ENCODE results near the gene PLA2G5.
"Not testable (repeated sequence)": the region's sequence is repeated elsewhere in the genome, so short reads cannot be mapped to it uniquely, and the experiment has no call there.

Gene PLA2G5

GRCh38 chr1:20051218-20051829 lies 18.7 kb upstream of the PLA2G5 start:
- no peak for TF ChIP-seq CTCF (IDR thresholded peaks at IDR 0.05; ENCODE audit: low read depth, low read length)

GRCh38 chr1:20052386-20052785 lies 17.6 kb upstream of the PLA2G5 start:
- H3K4me3 ChIP-seq (ENCODE audit: low read depth, low read length): no peak overlapping the region
- TF ChIP-seq CTCF (IDR thresholded peaks at IDR 0.05; ENCODE audit: low read depth, low read length): no peak

More at GRCh38 chr1:20051218-20051829, 18.7 kb upstream of the PLA2G5 start:
- H3K4me3 ChIP-seq (ENCODE audit: low read depth, low read length): no peak overlapping the region

DNA sequence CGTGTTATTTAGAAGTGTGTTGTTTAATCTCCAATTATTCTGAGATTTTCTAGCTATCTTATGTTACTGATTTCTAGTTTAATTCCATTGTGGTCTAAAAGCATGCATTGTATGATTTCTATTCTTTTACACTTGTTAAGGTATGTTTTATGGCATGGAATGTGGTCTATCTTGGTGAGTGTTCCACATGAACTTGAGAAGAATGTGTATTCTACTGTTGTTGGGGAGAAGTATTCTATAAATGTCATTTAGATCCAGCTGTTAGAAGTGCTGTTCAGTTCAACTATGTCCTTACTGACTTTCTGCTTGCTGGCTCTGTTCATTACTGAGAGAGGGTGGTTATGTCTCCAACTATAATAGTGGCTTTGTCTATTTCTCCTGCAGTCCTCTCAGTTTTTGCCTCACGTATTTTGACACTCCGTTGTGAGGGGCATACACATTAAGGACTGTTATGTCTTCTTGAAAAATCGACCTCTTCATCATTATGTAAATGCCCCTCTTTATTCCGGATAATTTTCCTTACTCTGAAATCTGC lies 12.0 kb upstream of the PLA2G5 start:
- TF ChIP-seq CTCF (IDR thresholded peaks at IDR 0.05; ENCODE audit: low read depth, low read length): no peak
- no peak overlapping the region for H3K4me3 ChIP-seq (ENCODE audit: low read depth, low read length)

DNA sequence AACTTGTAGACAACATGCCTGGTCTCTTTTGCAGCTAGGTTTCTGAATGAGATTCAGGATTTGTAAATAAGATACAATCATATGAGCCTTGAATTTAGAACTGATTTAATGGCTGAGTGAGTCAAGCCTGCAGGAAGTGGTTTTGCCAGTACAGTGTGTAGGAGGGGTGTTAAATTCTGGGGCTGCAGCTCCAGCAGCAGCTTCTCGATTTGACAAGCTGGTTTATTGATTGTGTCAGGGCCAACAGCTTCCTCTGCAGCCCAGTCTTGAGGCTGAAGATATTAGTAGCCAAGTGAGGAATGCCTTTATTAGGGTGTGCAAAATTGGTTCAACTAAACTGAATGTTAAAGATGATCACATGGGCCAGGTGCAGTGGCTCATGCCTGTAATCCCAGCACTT lies 11.5 kb upstream of the PLA2G5 start:
- no peak for TF ChIP-seq CTCF (IDR thresholded peaks at IDR 0.05; ENCODE audit: low read depth, low read length)
- no peak overlapping the region for H3K4me3 ChIP-seq (ENCODE audit: low read depth, low read length)

DNA sequence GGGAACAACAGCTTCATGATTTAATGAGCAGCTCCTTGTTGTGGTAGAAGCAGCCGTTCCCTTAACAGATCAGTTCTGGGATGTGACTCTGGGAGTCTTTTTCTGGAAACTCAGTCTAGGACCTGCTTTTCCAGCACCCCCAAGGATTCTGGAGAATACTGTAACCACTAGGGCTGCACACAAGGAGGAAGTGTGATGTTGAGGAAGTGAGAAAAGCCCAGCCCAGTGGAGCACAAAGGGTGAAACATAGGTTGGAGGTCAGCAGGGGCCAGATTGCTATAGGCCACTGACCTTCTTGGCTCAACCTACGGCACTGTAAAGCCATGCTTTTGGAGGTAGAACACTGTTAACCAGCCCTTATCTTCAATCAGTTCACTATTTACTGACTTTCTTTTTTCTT lies 10.1 kb upstream of the PLA2G5 start:
- no peak overlapping the region for H3K4me3 ChIP-seq (ENCODE audit: low read depth, low read length)
- no peak for TF ChIP-seq CTCF (IDR thresholded peaks at IDR 0.05; ENCODE audit: low read depth, low read length)

- not testable (repeated sequence) for H3K4me3 ChIP-seq (ENCODE audit: low read depth, low read length)
These were observed 9.2 kb upstream of the PLA2G5 start for GRCh38 chr1:20060791-20061190.

DNA sequence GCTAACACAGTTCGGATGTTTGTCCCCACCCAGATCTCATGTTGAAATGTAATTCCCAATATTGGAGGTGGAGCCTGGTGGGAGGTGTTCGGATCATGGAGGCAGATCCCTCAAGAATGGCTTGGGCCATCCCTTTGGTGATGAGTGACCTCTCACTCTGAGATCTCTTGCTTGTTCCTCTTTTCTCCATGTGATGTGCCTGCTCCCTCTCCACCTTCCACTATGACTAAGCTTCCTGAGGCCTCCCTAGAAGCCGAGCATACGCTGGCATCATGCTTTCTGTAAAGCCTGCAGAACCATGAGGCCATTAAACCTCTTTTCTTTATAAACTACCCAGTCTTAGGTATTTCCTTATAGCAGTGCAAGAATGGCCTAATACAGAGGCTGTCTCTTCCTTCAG lies 8.1 kb upstream of the PLA2G5 start:
- no peak for TF ChIP-seq CTCF (IDR thresholded peaks at IDR 0.05; ENCODE audit: low read depth, low read length)
- no peak overlapping the region for H3K4me3 ChIP-seq (ENCODE audit: low read depth, low read length)

DNA sequence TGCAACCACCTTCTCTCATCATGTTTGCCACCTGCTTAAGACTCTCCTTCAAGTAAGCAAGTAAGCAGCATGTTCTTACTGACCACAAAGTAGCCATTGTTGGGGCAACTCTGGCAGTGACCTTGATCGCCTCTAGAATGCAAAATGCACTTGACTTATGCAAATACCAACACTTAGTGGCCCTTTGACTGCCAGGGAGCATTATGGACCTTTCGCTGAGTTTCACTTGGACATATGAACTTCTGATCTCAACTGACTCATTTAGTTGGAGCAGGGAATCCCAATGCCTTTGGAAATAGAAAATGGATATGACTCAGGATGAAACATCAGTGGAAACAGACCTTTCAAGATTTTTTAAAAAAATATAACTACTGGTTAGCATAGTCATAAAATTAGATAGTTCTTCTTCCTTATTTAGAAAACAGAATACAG lies 6.1 kb upstream of the PLA2G5 start:
- H3K4me3 ChIP-seq (ENCODE audit: low read depth, low read length): no peak overlapping the region
- no peak for TF ChIP-seq CTCF (IDR thresholded peaks at IDR 0.05; ENCODE audit: low read depth, low read length)
